Left cardiac atrium (tissue), 4 donors: ENCODE data around the gene KLHL26. TPM values are rescaled to one million over a fixed set of nuclear protein-coding genes. Genes with fewer than 3 reads are reported as not detected.

Source experiments
- ATAC-seq, 2 donors: fragments of 200-7000 bp; cut with Tn5 transposase; one replicate each; pipeline ENCODE4 v1.9.1; 2020; ENCODE audit warnings: mild to moderate bottlenecking in 2 of 2, moderate library complexity in 2 of 2
- DNase-seq: peaks from one replicate; pipeline ENCODE4 v3.0.0-alpha.2; 2020
- intact Hi-C, 2 donors: fragments of 100-400 bp; cut with DNase I; formaldehyde crosslinking; loops; one replicate each; pipeline versions ENCODE4 v1.14.1 to v1.15.1; 2022 to 2023
- total RNA-seq, 2 donors: library from RNA; stranded (reverse); fragmentation: NEBNext Ultra II Directional; extraction: Animal tissue kit (Norgen Biotek cat#: 25700); gene quantifications; one replicate each; pipeline ENCODE4 v1.2.1, GENCODE V29; 2021
- donor health status: DM: no; HTN: yes; CAD: no.
- donor health status: DM: no; HTN: yes; CAD: no; lungs with severe emphysema.
- donor health status: DM: yes; HTN: yes; CAD: no.
- donor health status: Dilated cardiomyopathy.

The KLHL26 gene
- total RNA-seq, 2 donors from 2014 or later: 7.8 to 10.2 TPM

DNA sequence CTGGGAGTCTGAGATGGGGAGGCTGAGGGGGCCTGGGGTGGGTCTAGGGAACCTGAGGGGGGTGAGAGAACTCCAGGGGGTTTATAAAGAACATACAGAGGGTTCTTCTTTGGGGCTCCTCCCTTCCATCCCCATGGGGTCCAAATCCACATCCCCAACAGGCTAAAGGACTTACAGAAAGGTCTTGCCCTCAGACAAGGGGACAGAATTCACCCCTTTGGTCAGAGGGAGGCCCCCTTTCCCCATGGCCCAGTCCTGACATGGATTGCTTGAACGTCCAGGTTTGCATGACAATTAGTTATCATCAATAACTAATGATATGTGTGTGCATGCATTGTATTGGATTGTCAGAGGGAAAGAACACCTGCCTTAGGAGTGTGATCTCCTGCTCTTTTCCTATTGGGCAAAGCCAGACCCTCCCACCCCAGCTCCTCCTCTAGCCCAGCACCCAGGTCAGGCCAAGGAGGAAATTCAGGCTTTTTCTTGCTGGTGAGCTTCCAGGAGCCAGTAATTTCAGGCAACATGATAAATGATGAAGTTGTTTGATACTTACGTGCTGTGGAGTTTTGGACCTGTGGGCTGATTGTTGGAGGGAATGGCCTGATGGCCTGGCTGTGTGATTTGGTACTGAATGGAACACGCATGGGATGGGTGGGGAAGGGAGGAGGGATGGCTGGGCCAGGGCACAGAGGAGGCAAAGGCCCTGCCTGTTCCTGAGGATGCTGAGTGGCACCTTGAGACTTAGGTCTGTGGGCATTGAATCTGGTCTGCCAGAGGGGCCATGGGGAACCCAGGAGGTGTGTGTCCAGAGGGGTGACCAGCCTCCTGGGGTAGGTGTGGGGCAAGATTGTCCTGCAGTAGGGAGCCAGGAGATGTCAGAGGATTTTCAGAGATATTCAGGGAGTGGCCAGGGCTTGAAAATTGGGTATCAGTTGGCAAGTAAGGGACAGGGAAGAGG, 1.1 kb downstream of the KLHL26 start:
- intact Hi-C loops: no loop called here
- DNase-seq (no peak), ATAC-seq (no peak)

DNA sequence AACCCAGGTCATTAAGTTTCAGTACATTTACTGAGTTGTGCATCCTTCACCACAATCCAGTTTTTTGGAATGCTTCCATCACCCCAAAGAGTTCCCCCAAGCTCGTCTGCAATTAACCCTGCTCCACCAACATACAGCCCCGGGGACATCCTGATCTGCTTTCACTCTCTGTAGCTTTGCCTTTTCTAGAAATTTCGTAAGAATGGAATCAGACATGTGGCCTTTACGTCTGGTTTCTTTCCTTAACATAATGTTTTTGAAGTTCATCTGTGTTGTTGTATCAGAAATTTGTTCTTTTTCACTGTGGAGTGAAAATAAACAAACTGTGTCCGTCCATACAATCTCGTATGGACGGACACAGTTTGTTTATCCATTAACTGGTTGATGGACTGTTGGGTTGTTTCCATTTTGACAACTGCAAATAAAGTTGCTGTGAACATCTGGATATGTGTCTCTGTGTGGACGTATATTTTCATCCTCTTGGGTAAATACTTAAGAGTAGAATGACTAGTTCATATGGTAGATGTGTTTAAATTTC, 2.9 kb downstream of the KLHL26 start:
- intact Hi-C loops: no loop called here
- no peak for DNase-seq
- ATAC-seq: no peak

DNA sequence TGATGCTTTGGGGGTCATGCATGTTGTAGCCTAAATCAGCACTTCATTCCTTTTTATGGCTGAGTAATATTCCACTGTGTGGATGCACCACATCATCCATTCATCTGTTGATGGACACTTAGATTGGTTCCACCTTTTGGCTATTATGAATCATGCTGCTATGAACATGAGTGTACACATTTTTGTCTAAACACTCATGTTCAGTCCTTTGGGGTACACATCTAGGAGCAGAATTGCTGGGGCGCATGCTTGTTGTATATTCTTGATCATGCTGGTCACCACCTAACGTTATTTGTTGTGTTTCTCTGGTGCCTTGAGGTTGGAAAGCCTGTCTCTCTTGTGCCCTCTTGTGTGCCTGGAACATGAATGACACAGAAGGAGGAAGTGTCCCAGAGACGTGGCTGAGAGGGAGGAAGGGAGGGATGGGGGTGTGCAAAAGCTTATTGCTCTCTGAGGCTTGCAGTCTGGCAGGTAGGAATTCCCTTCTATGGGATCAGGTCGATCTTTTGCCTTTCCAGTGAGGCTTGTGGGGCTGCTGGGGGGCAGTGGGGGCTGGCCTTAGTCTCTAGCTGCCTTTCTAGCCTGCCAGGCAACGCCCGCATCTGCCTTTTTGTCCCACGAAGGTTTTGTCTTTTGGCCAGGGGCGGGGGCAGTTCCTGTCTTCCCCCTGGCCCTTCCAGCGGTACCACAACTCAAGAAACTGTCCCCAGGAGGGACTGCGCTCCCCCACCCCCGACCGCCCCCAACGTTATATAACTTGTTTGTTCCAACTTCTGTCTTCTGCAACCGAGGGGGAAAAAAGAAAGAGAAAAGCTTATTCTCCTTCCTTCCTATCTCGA, 7.6 kb downstream of the KLHL26 start:
- peak; percentile 24 for DNase-seq
- intact Hi-C loops: no loop called here
- peak; percentile 15 to 39 for ATAC-seq

DNA sequence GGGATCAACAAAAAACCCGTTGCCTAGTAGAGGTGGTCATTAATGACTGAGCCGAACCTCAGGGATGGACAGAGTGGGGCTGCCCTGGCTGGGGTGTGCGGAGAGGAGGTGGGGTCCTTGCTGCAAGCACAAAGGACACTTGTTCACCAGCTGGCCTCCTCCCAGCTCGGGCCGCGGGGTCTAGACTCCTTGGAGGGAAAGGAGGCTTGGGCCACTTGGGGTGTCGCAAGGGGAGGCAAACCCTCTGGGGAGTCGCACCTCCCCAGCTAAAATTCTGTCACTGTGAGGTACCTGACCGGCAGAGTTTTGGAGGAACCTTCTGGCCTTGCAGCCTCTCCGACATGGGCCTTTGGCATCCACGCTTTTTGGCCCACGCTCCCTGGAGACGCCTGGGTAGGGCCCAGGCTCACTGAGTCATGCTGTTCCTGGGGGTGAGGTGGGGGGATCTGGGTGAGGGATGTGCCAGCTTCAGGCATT, 8.2 kb downstream of the KLHL26 start:
- ATAC-seq (peak in 1 of 2 donors; percentile 18), DNase-seq (peak; percentile 47)
- intact Hi-C loops: no loop called here

DNA sequence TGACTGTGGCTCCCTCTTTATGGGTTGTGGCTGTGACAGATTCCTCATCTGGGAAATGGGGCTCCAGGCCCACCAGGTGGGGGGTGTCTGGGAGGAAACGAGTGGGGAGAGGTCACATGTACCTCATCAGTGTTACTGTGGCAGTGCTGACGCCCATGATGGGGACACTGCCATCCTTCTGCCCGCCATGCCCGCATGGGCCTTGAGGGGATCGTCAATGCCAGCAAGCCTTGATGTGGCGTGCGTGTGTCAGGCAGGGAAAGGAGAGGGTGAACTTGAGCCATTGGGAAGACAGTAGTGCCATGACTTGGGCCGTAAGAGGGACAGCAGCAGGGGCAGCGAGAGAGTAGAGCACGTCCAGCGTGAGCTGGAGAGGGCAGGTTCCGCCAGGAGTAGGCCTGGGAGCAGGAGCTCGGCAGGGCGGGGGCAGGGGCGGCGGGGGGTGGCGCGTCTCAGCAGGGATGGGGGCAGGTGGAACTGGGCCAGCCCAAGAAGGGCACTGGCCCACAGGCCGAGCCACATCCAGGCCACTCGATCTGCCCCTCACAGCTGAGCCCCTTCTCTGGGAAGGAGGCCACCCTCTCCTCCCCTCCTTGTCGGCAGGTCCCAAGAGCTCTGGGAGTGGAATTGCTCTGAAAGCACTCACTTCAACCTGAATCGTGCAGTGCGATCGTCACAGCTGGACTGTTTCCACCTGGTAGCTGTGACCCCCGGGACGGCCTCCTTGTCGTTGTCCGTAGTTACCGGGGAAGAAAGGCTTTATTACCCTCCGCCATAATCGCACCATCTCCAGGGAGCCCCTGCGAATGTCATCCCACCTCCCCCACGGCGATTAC, 9.9 kb downstream of the KLHL26 start:
- no peak for DNase-seq
- intact Hi-C loops: no loop called here

DNA sequence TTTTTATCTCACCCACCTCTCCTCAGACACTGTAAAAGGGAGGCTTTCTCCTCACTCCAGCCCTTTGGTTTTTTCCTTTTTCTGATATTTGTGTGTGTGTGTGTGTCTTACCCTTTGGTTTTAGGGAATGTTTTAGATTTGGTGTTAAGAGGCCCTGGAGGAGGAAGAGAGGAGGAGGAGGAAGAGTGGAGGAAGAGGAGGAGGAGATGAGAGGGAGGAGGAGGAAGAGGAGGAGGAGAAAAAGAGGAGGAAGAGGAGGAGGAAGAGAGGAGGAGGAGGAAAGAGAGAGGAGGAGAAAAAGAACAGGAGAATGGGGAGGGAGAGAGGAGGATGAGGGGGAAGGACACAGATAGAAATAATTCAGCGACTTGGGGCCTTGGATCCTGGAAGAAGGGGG, 10.5 kb downstream of the KLHL26 start:
- intact Hi-C loops: no loop called here
- DNase-seq (no peak), ATAC-seq (no peak)

More for the DNA sequence above, 9.9 kb downstream of the KLHL26 start:
- ATAC-seq: no peak

DNA sequence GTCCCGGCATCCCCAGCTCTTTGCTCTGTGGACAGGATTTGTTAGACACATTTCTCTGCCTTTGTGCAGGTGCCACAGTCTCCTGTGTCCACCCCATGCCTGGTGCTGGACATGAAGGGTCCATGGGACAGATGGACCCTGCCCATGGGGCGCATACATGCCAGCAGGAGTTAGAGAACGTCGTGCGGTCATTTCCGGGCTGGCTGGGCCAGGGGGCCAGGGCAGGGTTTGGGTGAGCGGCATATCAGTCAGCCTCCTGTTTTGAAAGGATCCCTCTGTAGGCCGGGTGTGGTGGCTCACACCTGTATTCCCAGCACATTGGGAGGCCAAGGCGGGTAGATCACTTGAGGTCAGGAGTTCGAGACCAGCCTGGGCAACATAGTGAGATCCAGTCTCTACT, 11.0 kb downstream of the KLHL26 start:
- intact Hi-C loops: no loop called here
- no peak for ATAC-seq
- no peak for DNase-seq

DNA sequence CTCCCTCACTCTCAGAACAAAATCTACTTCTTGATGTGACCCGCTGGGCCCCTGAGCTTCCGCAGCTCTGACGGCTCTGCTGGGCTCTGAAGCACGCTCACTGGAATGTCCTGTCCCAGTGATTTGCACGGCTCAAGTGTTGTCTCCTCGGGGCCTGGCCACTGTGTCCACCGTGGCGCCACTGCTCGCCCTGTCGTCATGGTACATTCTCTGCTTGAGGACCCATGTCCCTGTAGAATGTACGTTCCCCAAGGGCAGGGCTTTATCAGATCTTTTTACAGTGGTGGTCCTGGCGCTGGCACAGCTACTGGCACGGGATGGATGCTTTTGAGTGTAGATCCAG, 12.1 kb downstream of the KLHL26 start:
- intact Hi-C loops: no loop called here
- DNase-seq (peak; percentile 59), ATAC-seq (peak; percentile 12 to 25)

DNA sequence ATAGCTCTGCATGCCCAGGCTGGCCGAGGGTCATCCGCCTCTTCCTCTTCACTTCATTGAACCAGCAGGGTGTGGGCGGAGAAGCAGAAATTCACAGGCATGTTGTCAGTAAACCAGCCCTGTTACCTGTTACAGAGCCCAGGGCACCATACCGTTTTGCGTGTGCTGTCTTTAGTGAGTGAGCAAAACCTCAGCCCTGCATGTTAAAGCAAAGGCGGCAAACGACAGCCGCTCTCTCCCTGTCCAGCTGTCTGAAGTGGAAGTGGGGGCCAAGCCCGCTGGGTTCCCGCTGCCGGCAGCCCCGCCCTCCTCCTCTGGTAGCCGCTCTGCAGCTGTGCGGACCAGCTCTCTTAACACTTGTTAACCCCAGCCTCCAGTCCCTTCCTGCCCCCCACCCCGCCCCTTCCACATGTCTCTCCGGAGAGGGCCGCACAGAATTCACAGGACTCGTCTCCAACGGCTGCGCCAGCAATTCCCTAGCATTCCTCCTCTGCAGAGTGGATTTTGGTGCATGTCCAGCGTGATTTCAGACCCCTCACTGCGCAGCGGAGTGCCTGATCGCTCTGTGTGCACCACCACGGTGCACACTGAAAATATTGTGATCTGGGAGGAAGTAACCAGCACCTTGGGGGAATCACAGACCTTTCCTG, 12.7 kb downstream of the KLHL26 start:
- peak; percentile 56 to 74 for ATAC-seq
- peak; percentile 79 for DNase-seq
- intact Hi-C loops: no loop called here

DNA sequence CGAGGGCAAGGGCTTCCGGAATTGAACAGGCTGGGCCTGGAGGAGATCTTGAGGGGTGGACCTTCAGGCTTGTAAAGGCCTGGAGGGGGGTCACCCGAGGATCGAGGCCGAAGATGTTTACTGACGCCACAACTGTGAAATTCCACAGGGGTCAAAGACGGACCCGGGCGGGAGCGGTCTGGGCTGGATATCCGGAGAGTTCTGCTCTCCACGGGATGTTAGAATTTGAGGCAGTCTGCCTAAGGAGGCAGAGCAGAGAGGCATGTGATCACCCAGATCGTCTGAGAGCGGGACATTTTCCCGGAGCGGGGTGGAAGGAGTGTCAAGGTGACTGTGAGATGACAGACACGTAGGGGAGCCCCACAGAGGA, 13.2 kb downstream of the KLHL26 start:
- intact Hi-C loops: no loop called here
- ATAC-seq (peak; percentile 58 to 74), DNase-seq (peak; percentile 63)

DNA sequence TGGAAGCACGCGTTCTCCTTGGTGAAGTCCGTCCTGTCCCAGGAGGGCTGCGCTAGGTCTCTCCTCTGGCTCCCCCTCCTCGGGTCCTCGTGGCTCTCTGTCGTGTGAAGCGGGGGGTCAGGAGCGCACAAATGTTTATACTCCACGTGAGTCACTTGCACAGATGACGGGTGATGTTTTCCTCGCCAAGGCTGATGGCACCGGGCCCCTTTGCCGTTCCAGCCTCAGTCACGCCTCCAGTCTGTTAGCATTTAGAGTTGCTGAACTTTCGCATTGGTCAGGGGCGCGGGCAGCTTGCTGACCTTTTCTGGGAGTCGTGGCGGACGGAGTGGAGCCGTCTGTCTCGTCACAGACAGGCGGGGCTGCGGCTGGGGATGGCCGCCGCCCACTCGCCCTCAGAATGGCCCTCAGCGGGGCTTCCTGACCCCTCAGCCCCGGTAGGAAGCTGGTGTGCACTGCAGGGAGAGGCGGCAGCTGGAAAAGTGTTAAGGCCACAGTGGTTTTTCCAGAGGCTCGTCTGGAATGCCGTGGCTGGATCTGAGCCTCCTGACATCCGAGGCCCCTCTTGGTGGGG, 13.7 kb downstream of the KLHL26 start:
- peak; percentile 62 to 74 for ATAC-seq
- intact Hi-C loops: no loop called here
- peak; percentile 90 for DNase-seq

DNA sequence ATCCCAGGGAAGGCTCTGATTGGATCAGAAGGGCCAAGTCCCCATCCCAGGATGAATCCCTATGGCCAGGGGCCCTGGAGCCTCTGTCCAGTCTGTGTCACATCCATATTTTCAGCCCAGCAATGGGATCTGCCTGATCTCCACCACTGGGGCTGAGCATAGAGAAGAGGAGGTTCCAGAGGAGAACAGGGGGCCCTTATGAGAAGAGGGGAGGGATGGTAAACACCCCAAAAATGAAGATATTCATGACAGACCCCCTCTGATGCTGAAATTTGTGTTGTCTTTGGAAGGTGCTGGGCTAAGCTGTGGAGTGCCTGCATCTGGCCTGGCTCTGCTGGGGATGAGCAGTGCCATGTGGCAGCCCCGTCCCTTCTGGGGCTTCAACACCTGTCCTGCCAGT, 14.5 kb downstream of the KLHL26 start:
- DNase-seq (no peak), ATAC-seq (no peak)
- intact Hi-C loops: no loop called here

DNA sequence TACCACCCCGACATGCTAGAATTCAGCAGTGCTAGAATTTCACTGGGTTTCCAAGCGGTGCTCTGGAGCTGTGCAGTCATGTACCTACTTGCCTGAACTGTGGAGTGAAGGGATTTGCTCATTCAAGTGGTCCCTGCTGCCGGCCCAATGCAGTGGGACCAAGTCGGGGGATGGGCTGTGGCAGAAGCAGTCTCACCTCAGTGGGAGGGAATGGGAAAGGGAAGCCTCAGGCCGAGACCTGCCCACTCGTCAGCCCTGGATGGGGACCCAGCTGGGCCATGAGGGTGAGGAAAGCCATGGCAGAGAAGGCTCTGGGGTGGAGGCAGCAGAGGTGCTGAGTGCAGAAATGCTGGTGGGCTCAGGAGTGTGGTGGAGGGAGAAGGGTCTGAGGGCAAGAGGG, 14.9 kb downstream of the KLHL26 start:
- intact Hi-C loops: no loop called here

DNA sequence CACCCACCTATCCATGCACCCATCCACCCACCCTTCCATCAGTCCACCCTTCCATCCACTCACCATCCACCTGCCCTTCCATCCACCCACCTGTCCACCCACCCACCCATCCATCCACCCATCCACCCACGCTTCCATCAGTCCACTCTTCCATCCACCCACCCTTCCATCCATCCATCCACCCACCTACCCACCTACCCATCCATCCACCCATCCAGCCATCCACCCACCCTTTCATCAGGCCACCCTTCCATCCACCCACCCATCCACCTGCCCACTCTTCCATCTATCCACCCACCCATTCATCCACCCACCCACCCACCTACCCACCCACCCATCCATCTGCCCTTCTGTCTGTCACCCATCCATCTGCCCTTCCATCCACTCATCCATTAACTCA, 17.0 kb downstream of the KLHL26 start:
- intact Hi-C loops: no loop called here
- ATAC-seq (no peak), DNase-seq (no peak)

More for the DNA sequence above, 14.9 kb downstream of the KLHL26 start:
- ATAC-seq (no peak), DNase-seq (no peak)

DNA sequence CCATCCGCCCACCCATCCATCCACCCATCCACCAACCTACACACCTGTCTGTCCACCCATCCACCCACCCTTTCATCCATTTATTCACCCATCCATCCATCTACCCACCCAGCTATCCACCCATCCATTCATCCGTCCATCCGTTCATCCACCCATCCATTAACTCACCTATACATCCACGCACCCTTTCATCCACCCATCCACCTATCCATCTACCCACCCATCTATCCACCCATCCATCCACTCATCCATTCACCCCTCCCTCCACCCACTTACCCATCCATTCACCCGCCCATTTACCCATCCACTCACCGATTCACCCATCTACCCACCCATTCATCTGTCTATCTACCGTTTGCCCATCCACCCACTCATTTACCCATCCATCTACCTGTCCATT, 17.6 kb downstream of the KLHL26 start:
- intact Hi-C loops: no loop called here
- ATAC-seq (no peak), DNase-seq (no peak)

DNA sequence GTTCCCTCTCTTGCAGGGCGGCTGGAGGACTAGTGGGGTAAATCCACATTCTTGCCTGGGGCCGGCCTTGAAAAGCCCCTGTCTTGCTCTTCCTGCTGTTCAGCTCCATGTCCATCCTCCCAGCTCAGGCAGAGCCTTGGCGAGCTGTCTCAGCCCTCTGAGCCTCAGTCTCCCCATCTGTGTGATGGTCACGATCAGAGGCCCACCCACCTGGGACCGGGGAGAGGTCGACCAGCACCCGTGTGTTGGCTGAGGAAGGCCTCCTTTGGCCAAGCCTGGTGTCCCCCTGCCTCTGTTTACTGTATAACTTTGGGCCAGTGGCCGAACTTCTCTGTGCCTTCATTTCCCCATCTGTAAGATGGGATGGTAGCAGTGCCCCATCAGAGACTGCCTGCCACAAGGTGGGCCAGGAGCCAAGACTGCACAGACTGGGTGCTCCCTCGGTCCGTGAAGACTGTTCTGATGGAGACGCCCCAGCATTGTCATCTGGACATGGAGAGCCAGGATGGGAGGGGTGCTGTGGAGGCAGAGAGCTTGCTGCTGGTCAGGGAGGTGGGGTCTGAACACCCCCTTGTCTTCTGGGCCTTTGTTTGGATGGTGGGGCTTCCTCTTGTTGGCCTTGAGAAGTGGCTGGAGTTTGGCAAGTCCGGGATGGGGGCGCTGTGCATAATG, 18.5 kb downstream of the KLHL26 start:
- no peak for DNase-seq
- intact Hi-C loops: no loop called here
- ATAC-seq: no peak

DNA sequence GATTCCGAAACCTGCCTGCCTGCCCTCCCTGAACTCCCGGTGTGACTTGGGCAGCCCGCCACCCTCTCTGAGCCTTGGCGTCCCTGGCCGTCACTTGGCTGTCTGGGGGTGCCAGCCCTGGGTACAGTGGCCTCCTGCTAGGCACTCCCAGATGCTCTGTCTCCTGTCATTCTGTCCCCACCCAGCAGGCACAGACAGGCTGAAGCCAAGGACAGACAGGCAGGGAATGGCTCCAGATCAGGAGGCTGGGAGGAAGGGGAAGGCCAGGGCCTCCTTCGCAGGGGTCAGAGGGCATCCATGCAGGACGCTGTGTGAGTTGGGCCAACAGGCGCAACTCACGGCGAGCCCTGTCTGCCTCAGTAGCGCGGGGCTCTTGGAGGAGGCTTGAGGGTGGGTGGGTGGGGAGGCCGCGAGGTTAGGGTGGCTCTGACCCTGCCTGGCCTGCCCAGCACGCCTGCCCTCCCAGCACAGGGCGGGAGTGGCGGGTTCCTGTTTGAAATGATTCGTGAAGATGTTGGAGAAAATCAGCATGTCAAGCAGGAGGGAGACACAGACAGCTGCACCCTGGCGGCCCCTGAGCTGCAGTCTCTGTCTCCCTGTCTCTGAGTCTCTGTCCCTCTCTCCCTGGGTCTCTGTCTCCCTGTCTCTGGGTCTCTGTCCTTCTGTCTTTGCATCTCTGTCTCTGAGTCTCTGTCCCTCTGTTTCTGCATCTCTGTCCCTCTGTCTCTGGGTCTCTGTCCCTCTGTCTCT, 19.7 kb downstream of the KLHL26 start:
- intact Hi-C loops: no loop called here
- no peak for ATAC-seq
- DNase-seq: no peak
